ENCODE data around the gene IKBKE. TPM values are rescaled to one million over a fixed set of nuclear protein-coding genes. Genes with fewer than 3 reads are reported as not detected.

Gene IKBKE
- total and polyA plus RNA-seq, 2 donors from 2014 or later, result 3.4 to 14.5 TPM

- intact Hi-C loops (cut with DNase I), result no loop called here
- no peak for TF ChIP-seq CTCF (IDR thresholded peaks at IDR 0.05; ENCODE audit: borderline replicate concordance, extremely low read depth, insufficient read depth)
- Histone ChIP-seq H3K4me3 (ENCODE audit: low read length in 3 of 3) (no peak overlapping the region), H3K27me3 (ENCODE audit: control insufficient read depth, insufficient read depth, low read length) (peaks cover 7% of the 10 kb centered on the region), H3K4me1 (ENCODE audit: control insufficient read depth in 2 of 3, insufficient read depth in 2 of 3, low read depth in 1 of 3, low read length in 3 of 3) (peaks cover 0 to 8% (median 0%) of the 10 kb centered on the region in 3 donors), H3K27ac (ENCODE audit: low read depth in 2 of 2, low read length in 2 of 2) (no peak overlapping the region), H3K9ac (ENCODE audit: low read length in 3 of 3) (no peak overlapping the region), H3K36me3 (ENCODE audit: control insufficient read depth in 2 of 3, insufficient read depth in 3 of 3, low read length in 3 of 3) (no peaks in the 10 kb centered on the region), H3K9me3 (ENCODE audit: control insufficient read depth in 2 of 3, insufficient read depth in 1 of 3, low read length in 3 of 3) (no peaks in the 10 kb centered on the region)
- DNase-seq, result no peak
- no peak for FAIRE-seq
Measured at GRCh38 chr1:206510371-206510770, 40.1 kb downstream of the IKBKE start.

GRCh38 chr1:206511362-206512057 lies 41.2 kb downstream of the IKBKE start:
- no peak for TF ChIP-seq CTCF (IDR thresholded peaks at IDR 0.05; ENCODE audit: borderline replicate concordance, extremely low read depth, insufficient read depth)
- intact Hi-C loops (cut with DNase I), result no loop called here
- Histone ChIP-seq H3K4me3 (ENCODE audit: low read length in 3 of 3) (no peak overlapping the region), H3K27ac (ENCODE audit: low read depth in 2 of 2, low read length in 2 of 2) (peak overlapping the region in 1 of 2 donors; percentile 67), H3K4me1 (ENCODE audit: control insufficient read depth in 2 of 3, insufficient read depth in 2 of 3, low read depth in 1 of 3, low read length in 3 of 3) (peaks cover 0 to 8% (median 0%) of the 10 kb centered on the region in 3 donors), H3K9ac (ENCODE audit: low read length in 3 of 3) (no peak overlapping the region), H3K9me3 (ENCODE audit: control insufficient read depth in 2 of 3, insufficient read depth in 1 of 3, low read length in 3 of 3) (no peaks in the 10 kb centered on the region), H3K36me3 (ENCODE audit: control insufficient read depth in 2 of 3, insufficient read depth in 3 of 3, low read length in 3 of 3) (no peaks in the 10 kb centered on the region), H3K27me3 (ENCODE audit: control insufficient read depth, insufficient read depth, low read length) (peaks cover 3% of the 10 kb centered on the region)
- peak in 3 of 5 donors; percentile 44 to 67 (median 61) for DNase-seq
- FAIRE-seq, result no peak

- Histone ChIP-seq H3K4me3 (ENCODE audit: low read length in 3 of 3) (no peak overlapping the region), H3K9me3 (ENCODE audit: control insufficient read depth in 2 of 3, insufficient read depth in 1 of 3, low read length in 3 of 3) (no peaks in the 10 kb centered on the region), H3K27me3 (ENCODE audit: control insufficient read depth, insufficient read depth, low read length) (peaks cover 2% of the 10 kb centered on the region), H3K36me3 (ENCODE audit: control insufficient read depth in 2 of 3, insufficient read depth in 3 of 3, low read length in 3 of 3) (no peaks in the 10 kb centered on the region), H3K4me1 (ENCODE audit: control insufficient read depth in 2 of 3, insufficient read depth in 2 of 3, low read depth in 1 of 3, low read length in 3 of 3) (peaks cover 0 to 8% (median 0%) of the 10 kb centered on the region in 3 donors), H3K9ac (ENCODE audit: low read length in 3 of 3) (peak overlapping the region in 1 of 3 donors; percentile 29), H3K27ac (ENCODE audit: low read depth in 2 of 2, low read length in 2 of 2) (peak overlapping the region in 1 of 2 donors; percentile 67)
- no peak for TF ChIP-seq CTCF (IDR thresholded peaks at IDR 0.05; ENCODE audit: borderline replicate concordance, extremely low read depth, insufficient read depth)
- intact Hi-C loops (cut with DNase I), result no loop called here
- FAIRE-seq, result no peak
- peak in 1 of 5 donors; percentile 39 for DNase-seq
Measured at GRCh38 chr1:206512058-206512850, 42.0 kb downstream of the IKBKE start.
